ENCODE data around the gene IGSF21.

The IGSF21 gene

DNA sequence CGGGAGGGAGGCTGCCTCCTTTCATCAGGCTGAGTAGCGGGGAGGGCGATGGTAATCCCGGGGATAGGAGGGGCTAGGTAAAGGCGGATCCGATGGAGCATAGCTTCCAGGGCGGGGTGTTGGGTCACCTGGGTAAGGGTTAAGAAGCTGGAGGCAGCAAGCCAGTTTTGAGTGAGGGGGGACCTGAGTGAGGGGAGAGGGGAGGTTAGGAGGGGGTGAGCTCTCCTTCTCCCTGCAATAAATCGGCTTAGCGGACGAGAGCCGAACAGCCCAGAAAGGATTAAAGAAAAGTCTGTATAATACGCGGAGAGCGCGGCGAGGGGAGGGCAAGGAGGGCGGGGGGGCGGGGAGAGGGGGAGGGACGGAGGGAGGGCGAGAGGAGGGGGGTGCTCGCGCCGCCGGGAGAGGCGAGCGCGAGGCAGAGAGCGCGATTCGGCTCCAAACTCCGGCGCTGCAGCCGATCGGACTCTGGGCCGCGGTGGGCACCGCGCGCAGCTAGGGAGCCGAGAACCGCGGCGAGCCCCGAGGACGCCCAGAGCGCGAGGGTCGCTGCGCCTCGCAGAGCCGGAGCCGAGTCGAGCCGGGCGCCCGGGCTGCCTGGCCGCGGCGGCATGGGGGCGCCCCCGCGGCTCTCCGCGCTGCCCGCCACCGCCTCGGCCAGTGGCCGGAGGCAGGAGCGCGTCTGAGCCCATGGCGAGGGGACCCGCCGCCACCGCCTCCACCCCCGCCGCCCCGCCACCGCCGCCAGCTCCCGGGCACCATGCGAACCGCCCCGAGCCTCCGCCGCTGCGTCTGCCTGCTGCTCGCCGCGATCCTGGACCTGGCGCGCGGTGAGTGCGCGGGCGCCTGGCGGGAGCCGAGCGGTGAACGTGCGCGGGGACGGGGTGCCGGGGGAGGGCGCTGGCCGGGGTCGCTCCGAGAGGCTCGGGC lies at the start of gene IGSF21:
Gene IGSF21 (plus strand): TSS at position 430 of the 930 bp plus-strand sequence. CDS start 331 bp downstream, at position 761.
- DNase-seq, result no peak

DNA sequence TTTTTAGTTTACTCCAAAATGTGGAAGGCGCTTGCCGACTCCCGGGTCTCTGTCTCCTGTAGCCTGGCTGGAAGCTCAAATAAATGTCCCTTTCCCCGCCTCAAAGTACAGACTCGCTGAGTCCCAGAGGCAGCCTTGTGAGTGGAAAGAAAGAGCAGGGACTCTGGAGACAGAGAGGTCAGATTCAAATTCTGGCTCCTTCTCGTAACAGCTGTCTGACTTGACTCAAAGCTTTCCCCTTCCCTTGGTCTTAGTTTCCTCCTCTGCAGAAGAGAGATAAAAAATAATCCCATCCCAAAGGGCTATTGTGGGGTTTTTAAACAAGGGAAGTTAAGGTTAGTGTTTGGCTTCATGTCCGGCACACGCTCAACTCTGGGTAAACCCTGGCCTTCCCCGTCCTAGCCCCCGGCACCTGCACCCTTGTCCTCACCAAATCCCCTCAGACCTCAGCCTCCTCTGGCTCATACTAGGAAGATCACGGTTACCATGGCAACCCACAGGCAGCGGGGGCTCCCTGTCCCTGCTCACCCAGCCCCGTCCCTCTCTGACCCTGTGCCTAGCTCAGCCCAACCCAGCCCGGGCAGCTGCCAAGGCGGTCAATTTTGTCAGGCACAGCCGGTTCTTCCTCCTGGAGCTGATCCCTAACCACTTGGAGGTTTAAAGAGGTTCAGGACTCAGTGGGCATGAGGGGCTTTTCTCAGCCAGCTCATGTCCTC lies 49.2 kb upstream of the IGSF21 start:
- no peak for DNase-seq

DNA sequence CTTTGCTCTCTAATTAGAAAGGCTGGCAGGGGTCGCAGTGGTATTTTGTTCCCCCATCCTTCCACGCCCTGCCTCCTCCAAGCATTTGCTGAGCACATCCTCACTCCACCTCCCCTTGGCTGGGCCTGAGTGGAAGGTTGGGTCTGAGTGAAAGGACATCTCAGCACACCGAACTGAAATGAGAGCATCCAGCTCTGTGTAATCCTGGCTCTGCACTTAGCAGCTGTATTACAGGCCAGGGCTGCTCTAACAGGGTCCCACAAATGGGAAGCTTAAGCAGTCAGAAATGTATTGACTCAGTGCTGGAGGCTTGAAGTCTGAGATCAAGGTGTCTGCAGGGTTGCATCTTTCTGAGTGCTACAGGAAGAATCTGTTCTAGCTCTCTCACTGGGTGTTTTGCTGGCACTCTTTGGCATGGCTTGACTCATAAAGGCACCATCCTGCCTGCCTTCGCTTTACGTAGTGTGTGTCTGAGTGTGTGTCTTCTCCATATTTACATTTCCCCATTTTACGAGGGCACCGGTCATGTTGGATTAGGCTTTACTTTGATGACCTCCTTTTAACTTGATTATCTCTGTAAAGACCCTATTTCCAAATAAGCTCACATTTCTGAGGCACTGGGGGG lies 48.5 kb upstream of the IGSF21 start:
- DNase-seq, result no peak

DNA sequence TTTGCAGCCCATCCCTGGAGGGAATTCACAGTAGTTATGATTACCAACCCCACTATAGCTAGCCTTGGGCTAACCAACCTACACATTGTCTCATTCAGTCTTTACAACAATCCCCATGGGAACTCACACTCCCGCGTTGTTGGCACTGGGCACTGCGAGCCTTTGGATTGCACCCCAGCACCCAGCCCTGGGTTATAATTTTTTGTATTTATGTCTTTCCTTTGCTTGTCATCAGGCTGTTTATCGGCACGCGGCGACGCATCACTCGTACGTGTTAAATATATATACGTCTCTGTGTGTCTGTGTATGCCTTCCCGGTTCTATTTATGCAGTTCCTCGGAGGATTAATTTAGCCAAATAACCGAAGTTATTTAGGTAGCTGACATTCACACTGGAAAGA lies 47.2 kb upstream of the IGSF21 start:
- no peak for DNase-seq

DNA sequence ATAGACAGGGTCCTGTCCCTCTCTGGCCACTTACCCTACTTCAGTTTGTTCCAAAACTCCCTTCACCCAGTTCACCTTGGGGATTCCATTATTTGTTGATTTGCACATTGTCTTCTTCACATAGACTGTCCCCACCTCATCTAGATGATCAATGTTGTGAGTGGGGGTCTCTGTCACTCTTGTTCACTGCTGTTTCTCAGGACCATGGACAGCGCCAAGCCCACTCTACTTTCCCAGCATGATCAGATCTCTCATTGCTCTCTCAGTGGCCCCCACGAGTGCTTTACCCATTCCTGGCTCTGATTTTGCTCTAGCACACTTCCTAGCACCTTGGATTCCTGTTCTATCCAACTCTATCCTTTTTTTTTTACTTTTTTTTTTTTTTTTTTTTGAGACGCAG lies 45.4 kb upstream of the IGSF21 start:
- no peak for DNase-seq

- no peak for DNase-seq
Measured at GRCh38 chr1:18064534-18064933, 43.1 kb upstream of the IGSF21 start.

DNA sequence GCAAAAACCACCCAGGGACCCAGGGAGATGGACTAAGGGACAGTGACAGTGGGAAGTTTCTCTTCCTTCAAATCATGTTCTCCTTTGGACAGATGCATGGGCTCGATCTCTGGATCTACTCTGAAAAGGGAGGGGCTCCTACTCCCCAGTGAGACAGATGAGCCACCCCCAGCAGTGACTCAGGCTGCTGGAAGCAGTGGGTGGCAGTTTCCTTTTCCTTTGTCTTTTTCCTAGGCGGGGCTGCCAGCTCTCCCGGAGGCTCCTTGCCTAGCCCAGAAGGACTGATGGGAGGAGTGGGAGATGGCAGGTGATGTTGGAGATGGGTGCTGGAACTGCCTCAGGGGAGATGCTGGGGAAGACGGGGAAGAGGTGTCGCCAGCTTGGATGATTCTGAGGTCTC lies 41.0 kb upstream of the IGSF21 start:
- no peak for DNase-seq

- DNase-seq, result peak; percentile 56
Measured at GRCh38 chr1:18069903-18070302, 37.7 kb upstream of the IGSF21 start.

DNA sequence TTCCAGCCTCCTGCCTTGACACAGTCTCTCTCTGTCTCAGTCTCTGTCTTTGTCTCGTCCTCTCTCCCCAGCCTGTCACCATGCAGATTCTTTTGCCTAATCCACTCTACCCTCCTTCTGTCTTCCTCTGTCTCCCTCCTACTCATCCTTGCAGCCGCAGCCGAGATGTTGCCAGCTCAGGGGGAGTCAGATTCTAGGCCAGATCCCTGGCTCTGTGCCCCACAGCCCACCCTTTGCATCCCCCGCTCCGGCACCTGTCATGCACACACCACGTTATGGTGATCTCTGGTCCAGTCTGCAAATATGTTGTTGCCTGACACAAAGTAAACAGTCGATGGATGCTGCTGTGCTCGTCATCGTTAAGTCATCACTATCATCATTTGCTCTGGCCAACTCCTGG lies 35.5 kb upstream of the IGSF21 start:
- no peak for DNase-seq

- DNase-seq, result no peak
Measured at GRCh38 chr1:18073066-18073642, 34.4 kb upstream of the IGSF21 start.

- DNase-seq, result no peak
Measured at GRCh38 chr1:18077657-18078215, 29.9 kb upstream of the IGSF21 start.

- DNase-seq, result no peak
Measured at GRCh38 chr1:18079941-18080735, 27.5 kb upstream of the IGSF21 start.

DNA sequence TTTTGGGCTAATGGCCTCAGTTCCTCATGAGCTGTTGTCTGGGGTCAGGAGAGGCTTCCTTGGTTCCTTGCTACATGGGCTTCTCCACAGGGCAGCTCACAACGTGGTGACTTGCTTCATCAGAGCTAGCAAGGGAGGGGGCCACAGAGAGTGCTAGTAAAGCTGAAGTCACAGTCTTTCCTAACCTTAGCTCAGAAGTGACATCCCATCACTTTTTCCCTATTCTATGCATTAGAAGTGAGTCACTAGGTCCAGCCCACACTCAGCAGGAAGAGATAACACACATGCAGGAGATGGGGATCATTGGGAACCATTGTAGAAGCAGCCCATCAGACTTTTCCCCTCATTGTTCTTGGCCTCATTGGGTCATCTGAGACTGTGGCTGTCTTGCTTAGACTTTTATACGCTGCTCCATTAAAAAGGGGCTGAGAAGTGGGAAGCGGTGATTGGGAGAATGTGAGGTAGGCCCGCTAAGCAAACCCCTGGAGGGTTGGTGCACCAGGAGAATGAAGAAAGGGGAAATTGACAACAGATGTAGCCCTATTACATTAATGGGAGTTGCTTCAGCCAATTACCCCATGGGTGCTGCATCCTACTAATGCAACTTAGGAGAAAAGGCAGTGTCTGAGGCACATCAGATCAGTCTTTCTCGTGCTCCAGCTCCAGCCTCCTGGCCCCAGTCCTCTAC lies 22.1 kb upstream of the IGSF21 start:
- DNase-seq, result no peak

- no peak for DNase-seq
Measured at GRCh38 chr1:18088077-18088594, 19.5 kb upstream of the IGSF21 start.

- DNase-seq, result no peak
Measured at GRCh38 chr1:18089488-18089887, 18.1 kb upstream of the IGSF21 start.

GRCh38 chr1:18090636-18091035 lies 17.0 kb upstream of the IGSF21 start:
- DNase-seq, result no peak

DNA sequence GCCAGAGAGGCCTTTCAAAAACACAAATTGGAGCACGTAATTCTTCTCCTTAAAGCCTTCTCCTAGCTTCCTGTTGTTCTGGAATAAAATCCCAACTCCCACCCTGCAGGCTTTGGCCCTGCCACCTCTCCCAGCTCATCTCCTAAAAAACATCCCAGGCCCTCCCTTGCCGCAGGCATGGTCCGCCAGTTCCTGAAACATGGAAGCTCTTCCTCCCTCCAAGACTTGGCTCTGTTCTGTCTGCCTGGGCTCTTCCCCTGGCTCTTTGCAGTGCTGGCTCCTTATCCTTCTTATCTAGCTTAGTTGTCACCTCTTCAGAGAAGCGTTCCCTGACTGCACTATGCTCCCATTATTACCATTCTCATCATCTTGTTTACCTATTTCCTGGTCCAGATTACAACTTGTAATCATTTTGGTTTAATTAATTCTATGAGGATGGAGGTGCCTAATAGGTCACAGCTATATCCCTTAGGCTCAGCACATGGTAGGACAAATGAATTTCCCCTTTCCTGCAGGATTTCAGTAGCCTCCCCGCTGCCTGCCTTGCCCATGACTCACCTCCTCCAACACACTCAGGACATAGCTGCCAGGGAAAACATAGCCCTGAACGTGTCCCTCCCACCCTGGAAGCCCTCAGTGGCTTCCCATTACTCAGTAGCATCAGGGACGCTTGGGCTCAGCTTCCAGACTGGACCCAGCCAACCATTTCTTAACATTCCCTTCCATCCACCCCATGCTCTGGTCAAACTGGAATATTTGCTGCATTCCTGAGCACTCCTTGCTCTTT lies 15.7 kb upstream of the IGSF21 start:
- DNase-seq, result no peak

DNA sequence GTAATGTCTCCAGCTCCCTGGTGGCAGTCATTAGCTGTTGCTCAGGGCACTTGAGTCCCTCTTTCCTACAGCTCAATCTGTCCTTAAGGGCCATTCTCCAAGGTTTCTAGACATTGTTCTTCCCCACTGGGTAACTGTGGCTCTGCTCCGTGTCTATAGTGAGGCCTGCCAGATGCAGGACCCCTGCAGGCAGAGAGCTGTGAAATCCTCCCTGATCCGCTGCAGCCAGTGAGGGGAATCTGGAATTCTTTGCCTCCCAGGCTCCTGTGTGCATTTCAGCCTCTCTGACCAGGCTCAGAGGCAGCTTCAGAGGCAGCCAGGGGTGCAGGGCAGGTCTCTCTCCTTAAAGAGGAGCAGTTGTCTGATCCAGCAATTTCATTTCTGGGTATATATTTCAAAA lies 14.4 kb upstream of the IGSF21 start:
- no peak for DNase-seq

GRCh38 chr1:18093646-18094045 lies 14.0 kb upstream of the IGSF21 start:
- DNase-seq, result no peak

- DNase-seq, result no peak
Measured at GRCh38 chr1:18094096-18094495, 13.5 kb upstream of the IGSF21 start.

All from CD4-positive, alpha-beta T cell treated with Interleukin-17A for 4 hours (primary cell).